ENCODE measurements around the gene KRAS. TPM values are rescaled to one million over a fixed set of nuclear protein-coding genes. Genes with fewer than 3 reads are reported as not detected.

The KRAS gene
- total RNA-seq, 2 donors from 2014 or later = 9.6 to 9.9 TPM

- peak overlapping the region; percentile 95 to 98 for H3K27ac ChIP-seq
- peaks cover 0 to 8% of the 10 kb centered on the region in 2 donors for H3K4me1 ChIP-seq
- H3K27me3 ChIP-seq = no peaks in the 10 kb centered on the region
- DNase-seq (ENCODE audit: low spot score) = no peak
- H3K9me3 ChIP-seq = no peaks in the 10 kb centered on the region
- H3K36me3 ChIP-seq = no peaks in the 10 kb centered on the region
- peak overlapping the region; percentile 99 to 100 for H3K4me3 ChIP-seq
- no peak for TF ChIP-seq CTCF (IDR thresholded peaks at IDR 0.05)
Measured at GRCh38 chr12:25249931-25250738, 594 bp downstream of the KRAS start.

- H3K9me3 ChIP-seq = no peaks in the 10 kb centered on the region
- H3K4me3 ChIP-seq = no peak overlapping the region
- no peak overlapping the region for H3K27ac ChIP-seq
- peaks cover 0 to 8% of the 10 kb centered on the region in 2 donors for H3K4me1 ChIP-seq
- H3K27me3 ChIP-seq = no peaks in the 10 kb centered on the region
- H3K36me3 ChIP-seq = no peaks in the 10 kb centered on the region
- DNase-seq (ENCODE audit: low spot score) = no peak
- TF ChIP-seq CTCF (IDR thresholded peaks at IDR 0.05) = no peak
Measured at GRCh38 chr12:25248732-25249131, 2.0 kb downstream of the KRAS start.

- H3K9me3 ChIP-seq = no peaks in the 10 kb centered on the region
- peaks cover 0 to 8% of the 10 kb centered on the region in 2 donors for H3K4me1 ChIP-seq
Measured at GRCh38 chr12:25248137-25248536, 2.6 kb downstream of the KRAS start.

GRCh38 chr12:25245491-25245890 is 5.2 kb downstream of the KRAS start:
- Histone ChIP-seq H3K9me3 (no peaks in the 10 kb centered on the region), H3K4me3 (no peak overlapping the region), H3K27me3 (no peaks in the 10 kb centered on the region), H3K4me1 (peaks cover 0 to 8% of the 10 kb centered on the region in 2 donors), H3K27ac (no peak overlapping the region), H3K36me3 (no peaks in the 10 kb centered on the region)
- TF ChIP-seq CTCF (IDR thresholded peaks at IDR 0.05) = no peak
- no peak for DNase-seq (ENCODE audit: low spot score)

More at GRCh38 chr12:25248137-25248536, 2.6 kb downstream of the KRAS start:
- TF ChIP-seq CTCF (IDR thresholded peaks at IDR 0.05) = no peak
- H3K36me3 ChIP-seq = no peaks in the 10 kb centered on the region
- H3K27ac ChIP-seq = no peak overlapping the region
- no peaks in the 10 kb centered on the region for H3K27me3 ChIP-seq
- H3K4me3 ChIP-seq = no peak overlapping the region
- no peak for DNase-seq (ENCODE audit: low spot score)

- Histone ChIP-seq H3K27me3 (no peaks in the 10 kb centered on the region), H3K4me3 (no peak overlapping the region), H3K27ac (no peak overlapping the region), H3K9me3 (no peaks in the 10 kb centered on the region), H3K36me3 (no peaks in the 10 kb centered on the region), H3K4me1 (no peaks in the 10 kb centered on the region)
- no peak for TF ChIP-seq CTCF (IDR thresholded peaks at IDR 0.05)
- DNase-seq (ENCODE audit: low spot score) = no peak
Measured at GRCh38 chr12:25243680-25243990, 7.1 kb downstream of the KRAS start.
